ENCODE data around the gene SPX.

SPX gene

DNA sequence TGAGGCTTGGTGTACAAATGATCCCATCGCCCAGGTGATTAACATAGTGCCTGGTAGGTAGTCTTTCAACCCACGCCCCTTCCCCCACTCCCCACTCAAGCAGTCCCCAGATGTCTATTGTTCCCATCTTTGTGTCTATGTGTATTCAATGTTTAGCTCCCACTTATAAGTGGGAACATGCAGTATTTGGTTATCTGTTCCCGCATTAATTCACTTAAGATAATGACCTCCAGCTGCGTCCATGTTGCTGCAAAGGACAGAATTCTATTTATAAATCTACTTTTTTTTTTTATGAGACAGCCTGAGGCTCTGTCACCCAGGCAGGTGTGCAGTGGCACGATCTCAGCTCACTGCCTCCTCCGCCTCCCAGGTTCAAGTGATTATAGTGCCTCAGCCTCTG is 15.7 kb downstream of the SPX start:
- peak; percentile 52 for DNase-seq

DNA sequence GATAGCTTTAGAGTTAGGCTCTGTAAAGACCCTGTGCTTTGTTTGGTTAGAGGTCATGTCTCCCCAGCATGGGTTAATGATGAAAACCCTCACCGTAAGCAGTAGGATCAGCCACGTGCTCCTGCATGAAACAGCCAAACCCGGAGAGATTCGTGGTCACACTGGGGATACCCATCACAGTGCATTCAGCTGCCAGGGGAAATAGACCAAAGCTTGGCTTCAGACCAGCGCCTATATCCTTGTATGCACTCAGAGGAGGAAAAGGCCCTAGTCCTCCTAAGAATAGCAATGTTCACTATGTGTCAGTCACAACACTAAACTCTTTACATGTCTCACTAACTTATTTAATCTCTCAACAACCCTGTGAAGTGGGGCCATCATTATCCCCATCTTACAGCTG is 16.3 kb downstream of the SPX start:
- DNase-seq, result no peak

DNA sequence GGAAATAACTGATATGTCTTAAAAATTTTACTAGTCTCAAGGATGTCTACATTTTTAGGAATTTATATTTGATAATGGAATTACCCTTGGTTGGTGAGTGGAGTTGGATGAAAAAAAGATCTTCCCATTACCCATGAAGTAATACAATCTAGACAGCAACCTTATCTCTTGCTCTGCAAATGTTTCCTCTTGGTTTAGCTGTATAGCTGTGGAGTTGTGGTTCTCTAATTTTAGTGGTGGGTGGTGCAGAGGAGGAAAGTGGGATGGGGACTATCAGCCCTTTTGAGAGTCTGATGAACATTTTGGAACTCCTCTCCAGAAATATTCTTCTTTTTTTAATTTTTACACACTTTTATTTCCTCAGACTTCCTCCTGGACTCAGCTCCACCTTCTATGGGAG is 17.1 kb downstream of the SPX start:
- no peak for DNase-seq

DNA sequence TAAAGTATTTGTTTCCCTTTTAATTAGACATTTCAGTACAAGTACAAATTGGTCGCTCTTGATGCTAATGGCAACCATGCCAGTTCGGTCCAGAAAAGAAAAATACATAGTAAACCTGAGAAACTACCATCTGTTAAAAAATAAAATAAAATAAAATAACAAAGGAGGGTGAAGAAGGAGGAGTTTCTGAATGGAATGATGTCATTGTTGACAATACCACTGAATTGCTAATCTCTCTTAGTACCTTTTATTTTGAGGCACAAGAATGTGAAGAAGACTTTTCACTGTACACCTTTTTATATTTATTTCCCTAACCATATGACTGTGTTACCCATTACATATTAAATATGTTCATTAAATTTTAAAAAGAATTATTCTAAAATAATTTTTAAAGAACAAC is 19.5 kb downstream of the SPX start:
- no peak for DNase-seq

DNA sequence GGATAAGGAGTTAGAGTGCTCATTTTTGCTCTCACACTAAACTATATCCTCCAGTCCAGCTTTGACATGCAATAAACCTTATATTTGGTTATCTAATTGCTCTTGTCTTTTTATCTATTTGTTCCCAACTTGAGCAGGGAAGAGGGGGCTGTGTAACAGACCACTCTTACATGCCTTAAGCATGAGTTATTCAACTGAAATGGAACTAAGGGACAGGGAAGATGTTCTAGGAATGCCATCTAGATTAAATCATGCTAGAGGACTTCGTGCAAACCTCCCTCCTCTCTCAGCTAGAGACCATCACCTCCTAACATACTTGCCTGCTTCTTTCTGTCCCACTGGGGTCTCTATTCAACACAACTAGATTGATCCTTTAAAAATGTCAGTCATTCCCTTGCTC is 20.6 kb downstream of the SPX start:
- DNase-seq, result no peak

DNA sequence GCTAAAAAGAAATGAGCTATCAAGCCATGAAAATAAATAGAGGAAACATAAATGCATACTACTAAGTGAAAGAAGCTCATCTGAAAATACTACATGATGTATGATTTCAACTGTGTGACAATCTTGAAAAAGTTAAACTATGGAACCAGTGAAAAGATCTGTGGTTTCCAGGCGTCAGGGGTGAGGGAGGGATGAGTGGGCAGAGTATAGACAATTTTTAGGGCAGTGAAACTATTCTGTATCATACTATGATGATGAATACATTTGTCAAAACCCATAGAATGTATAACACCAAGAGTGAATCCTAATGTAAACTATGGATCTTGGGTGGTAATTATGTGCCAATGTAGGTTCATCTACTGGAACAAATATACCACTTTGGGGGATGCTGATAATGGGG is 21.3 kb downstream of the SPX start:
- no peak for DNase-seq

DNA sequence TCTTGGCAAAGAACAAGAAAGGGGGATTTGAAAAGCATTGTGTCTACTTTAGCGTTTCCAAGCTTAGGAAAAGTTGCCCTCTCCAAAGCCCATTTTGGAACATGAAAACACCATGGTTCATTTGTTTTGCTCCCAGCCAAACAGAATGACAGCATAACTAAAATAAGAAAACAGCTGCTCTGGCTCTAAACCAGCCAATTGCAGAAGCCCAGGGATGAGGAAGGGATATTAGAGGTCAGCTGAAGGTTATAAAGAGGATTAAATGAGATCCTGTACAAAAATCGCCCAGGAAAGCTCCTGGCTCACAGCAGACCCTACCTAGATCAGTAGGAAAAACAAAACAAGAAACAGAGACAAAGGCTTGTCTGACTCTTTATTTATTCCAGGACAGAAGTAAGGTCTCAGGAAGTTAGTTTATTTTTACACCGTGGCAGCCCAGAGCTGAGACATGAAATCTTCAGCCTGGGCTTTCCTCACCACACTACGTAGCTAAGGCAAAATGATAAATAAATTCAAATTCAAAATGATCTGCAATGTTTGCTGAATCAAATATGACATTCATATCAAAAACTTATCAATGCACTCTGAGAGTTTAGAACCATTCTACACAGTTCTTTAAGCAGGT is 25.9 kb downstream of the SPX start:
- DNase-seq, result no peak

DNA sequence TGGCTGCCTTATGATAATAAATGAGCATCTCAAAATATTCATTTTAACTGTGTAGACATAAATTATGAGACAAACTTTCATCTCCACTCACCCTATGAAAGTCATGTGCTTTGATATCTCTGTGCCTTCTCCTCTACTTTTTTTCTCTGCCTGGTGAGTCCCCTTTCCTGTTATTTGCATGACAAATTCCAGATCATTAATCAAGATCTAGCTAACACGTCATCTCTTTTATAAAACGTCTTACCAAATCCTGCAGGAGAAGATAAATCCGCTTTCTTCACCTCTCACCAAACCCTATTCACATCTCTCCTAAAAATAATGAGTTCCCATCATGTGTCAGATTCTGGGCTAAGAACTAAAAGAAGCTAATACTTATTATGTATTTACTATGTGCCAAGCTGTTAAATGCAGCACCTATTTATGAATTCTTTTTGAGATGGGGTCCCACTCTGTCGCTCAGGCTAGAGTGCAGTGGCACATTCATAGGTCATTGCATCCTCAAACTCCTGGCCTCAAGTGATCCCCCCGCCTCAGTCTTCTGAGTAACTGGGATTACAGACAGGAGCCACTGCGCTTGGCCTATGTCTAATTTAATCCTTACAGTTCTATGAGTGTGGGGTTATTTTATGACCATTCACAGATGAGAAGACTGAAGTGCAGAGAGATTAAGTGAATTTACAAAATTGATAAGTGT is 26.7 kb downstream of the SPX start:
- DNase-seq, result no peak

DNA sequence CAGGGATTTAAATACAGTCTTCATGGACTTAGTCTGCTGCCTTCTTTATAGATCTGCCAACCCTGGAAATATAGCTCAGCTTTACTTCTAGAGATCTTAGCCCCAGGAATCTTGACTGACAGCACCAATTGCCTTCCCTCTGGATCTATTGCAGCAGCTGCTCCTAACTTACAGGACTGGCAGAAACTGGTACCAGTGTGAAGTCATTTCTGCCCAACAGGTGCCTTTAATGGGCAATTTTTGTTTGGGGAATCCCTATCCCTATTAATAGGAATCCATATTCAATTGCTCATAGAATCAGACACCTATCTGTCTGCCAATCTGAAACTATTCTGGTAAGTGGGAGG is 27.2 kb downstream of the SPX start:
- no peak for DNase-seq

DNA sequence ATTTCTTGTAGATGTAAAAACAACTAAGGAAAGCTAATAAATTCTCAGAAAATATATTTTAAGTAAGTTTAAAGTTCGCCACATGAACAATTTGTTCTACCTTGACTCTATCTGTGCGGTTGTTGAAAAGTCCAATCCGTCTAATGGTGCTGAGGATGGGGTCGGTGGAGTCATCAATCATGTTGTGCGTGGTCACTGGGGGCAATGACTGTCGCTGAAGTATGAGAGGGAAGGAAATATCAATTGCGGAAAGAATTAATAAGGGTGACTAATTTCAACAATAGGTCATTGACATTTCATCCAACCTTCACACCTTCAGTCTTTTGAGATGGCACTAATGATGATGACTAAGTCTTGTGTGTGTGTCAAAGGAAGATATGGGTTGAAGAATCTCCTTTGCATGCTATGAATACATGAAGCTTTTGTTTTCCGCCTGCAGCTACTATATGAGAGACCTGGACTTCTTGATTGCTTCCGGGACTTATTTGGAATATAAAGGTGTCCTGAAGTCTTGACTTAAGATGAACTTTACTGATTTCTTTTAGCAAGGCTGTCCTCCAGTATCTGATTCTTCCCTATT is 32.1 kb downstream of the SPX start:
- DNase-seq, result no peak

DNA sequence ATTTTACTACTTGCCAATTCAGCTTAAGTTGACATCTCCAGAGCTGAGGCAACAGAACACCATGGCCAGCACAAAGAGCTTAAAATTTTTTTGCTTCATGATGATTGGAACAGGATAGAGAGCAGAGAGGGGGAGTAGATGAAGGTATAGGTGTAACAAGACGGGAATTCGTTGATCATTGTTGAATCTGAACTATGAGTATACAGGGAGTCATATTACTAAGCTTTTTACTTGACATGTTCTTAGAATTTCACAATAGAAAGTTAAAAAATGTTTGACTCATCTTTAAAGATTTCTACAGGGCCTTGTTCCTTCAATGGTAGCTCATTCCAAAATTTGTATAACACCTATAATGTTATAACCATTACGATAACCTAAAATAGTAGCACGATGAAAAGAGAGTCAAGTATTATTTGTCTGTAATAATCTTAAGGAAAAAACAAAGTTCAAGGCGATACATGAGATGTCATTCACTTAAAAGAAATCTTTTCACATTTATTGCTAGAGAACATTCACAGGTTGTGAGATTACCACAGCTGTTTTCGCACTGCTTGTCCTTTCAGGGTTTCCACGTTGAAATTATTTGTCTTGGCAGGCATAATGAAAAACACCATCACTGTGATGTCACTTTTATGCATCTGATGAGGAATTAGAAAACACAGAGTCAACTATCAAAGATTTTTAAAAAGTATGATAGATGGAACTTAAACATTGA is 33.9 kb downstream of the SPX start:
- DNase-seq, result no peak

DNA sequence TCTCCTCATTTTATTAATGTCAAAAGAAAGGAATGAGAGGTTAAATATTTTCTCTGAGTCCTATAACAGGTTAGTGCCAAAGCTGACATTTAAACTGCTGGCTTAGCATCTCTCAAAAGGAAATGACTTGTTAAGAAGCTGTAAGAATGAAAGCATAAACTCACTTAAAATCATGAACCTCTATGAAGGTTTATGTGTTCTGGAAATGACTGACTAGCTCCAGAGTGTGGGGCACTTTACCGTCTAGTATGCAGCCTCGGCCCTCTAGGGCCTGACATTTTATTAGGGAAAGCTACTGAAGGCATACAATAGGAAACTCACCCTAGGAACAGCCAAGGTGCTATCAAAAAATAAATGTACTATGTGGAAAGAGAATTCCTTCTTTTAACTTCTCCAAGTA is 35.1 kb downstream of the SPX start:
- DNase-seq, result no peak

DNA sequence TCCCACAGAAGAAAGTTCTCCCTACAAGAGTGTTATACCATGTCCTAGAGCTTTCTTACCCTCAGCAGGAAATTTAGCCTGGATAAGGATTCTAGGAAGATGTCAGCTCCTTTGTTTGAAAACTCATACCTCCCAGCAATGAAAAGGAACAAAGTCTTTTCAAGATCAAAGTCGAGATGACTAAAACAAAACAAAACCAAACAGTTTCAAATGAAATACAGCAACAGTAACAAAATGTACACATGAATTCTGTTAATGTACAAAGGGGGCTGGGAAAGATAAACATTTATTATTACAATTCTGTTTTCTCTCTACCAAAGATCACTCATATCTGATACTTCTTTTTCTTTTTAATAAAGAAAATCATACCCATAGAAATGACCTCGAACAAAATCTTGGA is 36.8 kb downstream of the SPX start:
- no peak for DNase-seq

DNA sequence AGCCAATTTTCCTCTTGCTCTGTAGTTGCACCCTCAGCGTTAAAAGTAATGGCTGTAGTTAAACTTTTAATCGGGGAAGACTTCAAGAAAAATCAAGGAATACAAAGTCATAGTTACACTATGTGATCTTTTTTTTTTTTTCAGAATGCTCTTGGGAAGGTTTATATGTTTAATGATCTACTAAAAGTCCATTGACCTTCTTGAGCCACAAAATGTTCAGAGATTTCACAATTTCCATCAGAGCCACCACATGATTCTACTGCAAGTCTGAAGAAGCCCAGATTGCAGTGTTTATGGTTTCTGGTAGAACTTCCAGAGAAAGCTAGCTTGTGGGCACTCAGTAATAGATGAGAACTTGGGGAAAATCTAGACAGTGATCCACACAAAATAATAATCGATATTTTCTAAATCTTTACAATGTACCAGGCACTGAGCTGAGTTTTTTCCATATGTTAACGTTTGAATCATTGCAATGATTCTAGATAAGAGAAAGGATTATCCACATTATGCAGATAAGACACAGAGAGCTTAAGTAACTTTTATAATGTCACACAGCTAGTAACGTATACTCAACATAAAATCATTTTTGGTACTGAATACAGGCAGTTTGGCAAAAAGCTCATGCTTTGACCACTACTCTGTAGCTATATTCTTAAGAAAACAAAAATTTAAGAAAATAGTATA is 40.3 kb downstream of the SPX start:
- DNase-seq, result no peak

DNA sequence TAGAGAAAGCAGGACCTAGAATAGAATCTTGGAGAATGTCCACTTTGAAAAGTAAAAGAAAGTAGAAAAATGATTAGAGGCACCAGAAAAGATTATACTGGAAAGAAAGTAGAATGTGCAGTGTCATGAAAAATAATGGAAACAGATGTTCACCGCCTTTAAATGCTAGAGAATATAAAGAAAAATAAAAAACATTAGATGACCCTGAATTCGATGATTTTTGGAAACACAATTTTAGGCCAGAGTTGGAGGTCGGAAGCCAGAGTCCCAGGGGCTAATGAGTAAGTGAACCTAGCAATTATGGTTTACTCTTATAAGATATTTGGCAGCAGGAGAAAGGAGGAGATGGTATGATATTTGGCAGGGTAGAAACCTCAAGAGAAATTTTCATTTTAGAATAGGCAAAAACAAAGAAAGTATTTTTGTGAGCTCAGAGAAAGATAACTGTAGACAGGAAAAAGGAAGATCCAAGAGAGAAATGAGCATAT is 40.9 kb downstream of the SPX start:
- DNase-seq, result no peak

DNA sequence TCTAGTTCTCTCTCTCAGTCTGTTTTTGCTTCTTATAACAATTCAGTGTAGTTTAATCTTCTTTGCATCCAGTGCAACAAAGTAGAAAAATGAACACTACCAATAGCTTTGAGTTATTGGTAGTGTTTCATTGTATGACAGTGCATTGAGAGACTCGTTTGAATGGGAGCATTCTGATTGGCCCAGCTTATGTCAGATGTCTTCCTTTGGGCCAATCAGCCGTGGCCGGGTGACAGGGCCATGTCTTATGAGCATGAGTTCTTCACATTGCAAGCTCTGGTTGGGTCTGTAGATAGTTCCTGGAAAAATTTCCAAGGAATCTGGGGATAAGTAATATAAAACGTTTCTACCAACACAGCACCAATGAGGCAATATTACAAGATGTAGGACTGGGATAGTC is 42.0 kb downstream of the SPX start:
- no peak for DNase-seq

DNA sequence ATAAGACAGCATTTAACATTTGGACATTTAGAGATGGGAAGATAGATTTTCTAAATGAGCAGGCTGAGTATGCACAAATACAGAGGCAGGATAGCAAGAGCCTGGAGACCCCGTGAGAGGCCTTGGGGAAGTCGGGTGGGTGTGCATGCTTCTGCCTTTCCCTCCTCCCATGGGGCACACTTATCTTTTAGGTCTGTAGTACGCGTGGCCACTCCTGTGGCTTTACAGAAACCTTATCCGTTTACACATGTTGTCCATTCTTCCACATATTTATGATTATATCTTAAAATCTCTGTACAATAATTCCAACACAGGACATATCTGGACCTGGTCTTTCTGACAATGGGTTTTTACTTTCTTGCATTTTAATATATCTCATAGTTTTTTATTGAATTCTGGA is 45.0 kb downstream of the SPX start:
- DNase-seq, result no peak

DNA sequence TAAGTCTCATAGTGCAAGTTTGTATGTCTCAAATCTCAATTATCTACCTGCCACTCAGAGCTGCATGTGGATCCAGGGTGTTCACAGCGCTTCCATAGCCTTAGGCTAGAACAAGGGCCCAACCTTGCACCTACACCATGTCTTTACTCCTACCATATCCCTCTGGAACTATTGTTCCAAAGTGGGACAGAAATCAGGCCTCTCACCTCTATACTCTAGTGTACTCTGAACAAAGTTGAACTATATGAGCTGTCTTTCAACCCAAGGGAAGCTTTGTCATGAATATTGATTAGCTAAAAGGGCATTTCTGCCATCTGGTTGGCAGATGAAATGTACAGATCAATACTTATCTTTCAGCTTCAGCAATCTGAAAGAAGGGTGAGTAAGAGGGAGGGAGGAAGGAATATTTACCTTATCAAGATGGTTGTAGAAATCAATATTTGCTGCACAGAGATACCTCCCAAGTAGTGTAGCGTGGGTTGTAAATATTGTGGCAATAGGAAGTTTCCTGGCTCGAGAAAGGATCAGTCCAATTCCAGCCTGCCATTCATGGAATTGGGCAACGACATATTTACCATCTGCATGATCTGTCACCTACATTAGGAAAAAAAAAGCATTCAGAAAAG is 47.8 kb downstream of the SPX start:
- DNase-seq, result no peak

DNA sequence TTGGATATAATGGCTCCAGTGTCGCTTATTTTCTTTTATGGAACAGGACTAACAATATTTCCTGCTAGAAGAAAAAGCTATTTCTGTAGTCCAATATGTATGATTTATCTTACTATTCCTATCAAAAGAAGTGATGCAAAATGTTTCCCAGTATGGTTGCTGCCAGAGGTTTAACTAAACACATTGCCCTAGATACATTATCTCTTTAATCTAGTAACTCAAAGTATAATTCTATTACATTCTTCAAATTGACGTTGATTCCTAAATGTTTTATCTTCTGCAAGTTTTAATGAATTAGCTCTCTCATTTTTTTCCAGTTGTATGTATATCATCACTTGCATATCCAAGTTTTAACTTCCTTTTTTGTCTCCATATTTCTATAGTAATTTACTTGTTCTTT is 50.3 kb downstream of the SPX start:
- DNase-seq, result no peak

DNA sequence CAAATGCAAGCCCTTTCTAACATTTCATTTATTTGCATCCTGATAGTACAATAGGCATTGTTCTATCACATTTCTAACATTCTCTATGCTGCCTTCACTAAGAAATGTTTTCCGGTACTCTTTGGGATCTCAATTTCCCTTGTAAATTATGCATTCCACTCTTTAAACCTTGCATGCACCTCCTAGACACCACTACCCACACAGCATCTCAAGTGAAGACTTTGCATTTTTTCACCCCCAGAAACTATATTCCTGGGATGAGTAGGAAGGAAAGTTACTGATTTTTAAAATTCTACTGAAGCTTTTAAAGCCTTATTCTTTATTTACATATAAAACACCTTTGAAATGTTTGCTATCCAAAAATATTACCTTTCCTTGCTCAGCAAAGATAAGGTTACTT is 51.4 kb downstream of the SPX start:
- no peak for DNase-seq

DNA sequence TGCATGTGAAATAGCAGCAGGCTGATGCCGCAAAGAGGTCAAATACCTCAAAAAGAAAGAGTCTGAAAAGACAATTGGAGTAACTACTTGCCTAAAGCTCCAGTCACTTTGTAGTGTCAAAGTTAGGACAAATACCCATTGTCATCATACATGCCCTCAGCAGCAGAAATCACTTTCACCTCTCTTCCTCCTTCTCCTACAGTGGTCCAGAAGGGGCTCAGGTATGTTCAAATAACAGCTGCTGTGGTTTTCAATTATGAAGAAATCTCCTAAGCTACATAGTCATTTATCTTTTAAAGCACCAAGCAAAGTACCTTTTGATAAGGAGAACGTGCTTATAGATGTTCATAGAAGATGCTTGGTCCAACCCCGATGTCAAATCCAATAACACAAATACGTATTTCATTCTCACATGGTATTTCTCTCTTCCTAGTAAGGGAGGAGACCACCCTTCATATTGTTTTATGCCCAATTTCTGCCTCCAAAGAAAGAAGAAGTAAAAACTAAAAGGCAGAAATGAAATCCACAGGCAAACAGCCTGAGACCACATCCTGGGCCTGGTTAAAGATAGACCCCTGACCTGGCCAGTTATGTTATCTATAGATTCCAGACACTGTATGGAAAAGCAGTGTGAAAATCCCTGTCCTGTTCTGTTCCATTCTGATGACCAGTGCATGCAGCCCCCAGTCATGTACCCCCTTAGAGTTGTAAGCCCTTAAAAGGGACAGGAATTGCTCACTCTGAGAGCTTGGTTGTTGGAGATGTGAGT is 54.8 kb downstream of the SPX start:
- DNase-seq, result no peak
